K562 (cell line): ENCODE measurements around the gene COX18. TPM values are rescaled to one million over a fixed set of nuclear protein-coding genes. Genes with fewer than 3 reads are reported as not detected.

Experiments used
- ARID4B ChIP-seq: sonication (generic); formaldehyde crosslinking; IDR thresholded peaks from 2 replicates; pipeline ENCODE4 v1.8.0; 2022; ENCODE audit warnings: mild to moderate bottlenecking, missing genetic modification reagents
- ATF3 ChIP-seq, 2 experiments: fragments of 450-650 bp in 1 of 2; sonication (generic) in 1 of 2; formaldehyde crosslinking in 1 of 2; IDR thresholded peaks in 1 of 2; conservative IDR thresholded peaks in 1 of 2; 2 replicates each; pipeline versions ENCODE4 v1.6.1 to v1.8.1; 2016 to 2023; ENCODE audit warnings: mild to moderate bottlenecking in 2 of 2, moderate library complexity in 2 of 2, inconsistent platforms in 1 of 2, missing genetic modification reagents in 1 of 2
- BMI1 ChIP-seq: fragments of 150-350 bp; IDR thresholded peaks from 2 replicates; pipeline ENCODE4 v1.6.1; 2014; ENCODE audit warnings: low read length
- MCM7 ChIP-seq, 2 experiments: fragments of 450-650 bp; IDR thresholded peaks; 2 replicates each; pipeline ENCODE4 v1.6.1; 2016 to 2018
- TAF9B ChIP-seq: fragments of 450-650 bp; IDR thresholded peaks from 2 replicates; pipeline ENCODE4 v1.6.1; 2018; ENCODE audit warnings: mild to moderate bottlenecking; ENCODE audit not compliant: partially characterized antibody
- ZKSCAN1 ChIP-seq: fragments of 150-350 bp; IDR thresholded peaks from 2 replicates; pipeline ENCODE4 v1.6.1; 2016; ENCODE audit warnings: low read depth, low read length
- polyA plus RNA-seq, 8 experiments: library from polyadenylated mRNA; depleted of rRNA in 4 of 8; stranded (reverse) in 5 of 8; unstranded in 3 of 8; fragments of >200 nt; fragmentation: Nextera tagmentation in 2 of 8; fragmentation: Illumina TruSeq in 1 of 8; extraction: Ambion mirVana in 2 of 8; extraction: Trizol in 1 of 8; gene quantifications; 2 replicates each; pipeline versions ENCODE4 v1.2.1 to v1.2.3, GENCODE V29; 2011 to 2014; ENCODE audit warnings: inconsistent platforms in 1 of 8, missing spikeins in 1 of 8
- total RNA-seq, 7 experiments: library from RNA; depleted of rRNA in 6 of 7; stranded (reverse); fragments of >200 nt in 6 of 7; fragmentation: Illumina TruSeq in 2 of 7; extraction: Trizol in 2 of 7; gene quantifications; 2 replicates each; pipeline versions ENCODE4 v1.2.1 to v1.2.3, GENCODE V29; 2011 to 2021; ENCODE audit warnings: low replicate concordance in 1 of 7
- TF ChIP-seq, protein P1 (sequence below): sonication (generic); formaldehyde crosslinking; IDR thresholded peaks from 2 replicates; pipeline ENCODE4 v1.8.0; 2022; ENCODE audit warnings: mild to moderate bottlenecking, missing genetic modification reagents
- TF ChIP-seq, protein P2 (sequence below): fragments of 250-450 bp; sonication (Bioruptor Pico); IDR thresholded peaks from 2 replicates; pipeline ENCODE4 v1.5.0; 2020; ENCODE audit warnings: mild to moderate bottlenecking
- TF ChIP-seq, protein P3 (sequence below): IDR thresholded peaks from 2 replicates; pipeline ENCODE4 v1.6.1; 2014; ENCODE audit warnings: antibody characterized with exemption

Gene COX18
- total and polyA plus RNA-seq, 9 of the 15 experiments (the other 6 are each of a cell fraction or from before 2014, with no cell fraction given) = 7.0 to 21.3 (median 14.7) TPM

DNA sequence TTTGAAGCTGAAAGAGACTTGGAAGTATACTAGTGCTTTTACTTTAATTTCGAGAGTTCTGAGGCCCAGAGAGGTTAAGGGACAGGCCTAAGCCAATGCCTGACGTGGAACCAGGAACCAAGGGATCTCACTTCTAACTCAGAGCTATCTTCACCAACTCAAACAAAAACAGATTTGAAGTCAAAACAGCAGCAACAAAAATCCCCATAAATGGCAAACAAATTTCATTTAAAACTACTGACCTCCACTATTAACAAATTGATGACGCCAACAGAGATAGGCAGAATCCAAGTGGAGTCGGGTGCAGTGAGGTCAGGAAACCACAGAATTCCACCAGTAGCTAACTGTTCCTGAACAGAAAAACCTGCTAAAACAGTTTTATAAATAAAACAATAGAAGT, 5.0 kb downstream of the COX18 start (continued):
- no peak for TF ChIP-seq ARID4B (CRISPR knock-in tag)
- no peak for TF ChIP-seq ATF3 (IDR thresholded peaks at IDR 0.05)
- TF ChIP-seq ATF3 (CRISPR knock-in tag; conservative IDR thresholded peaks at IDR 0.05) = no peak
- no peak for TF ChIP-seq TAF9B
- TF ChIP-seq MCM7 (IDR thresholded peaks at IDR 0.05) = no peak
- no peak for TF ChIP-seq ZKSCAN1
- TF ChIP-seq BMI1 = no peak
- TF ChIP-seq, protein P1, sequence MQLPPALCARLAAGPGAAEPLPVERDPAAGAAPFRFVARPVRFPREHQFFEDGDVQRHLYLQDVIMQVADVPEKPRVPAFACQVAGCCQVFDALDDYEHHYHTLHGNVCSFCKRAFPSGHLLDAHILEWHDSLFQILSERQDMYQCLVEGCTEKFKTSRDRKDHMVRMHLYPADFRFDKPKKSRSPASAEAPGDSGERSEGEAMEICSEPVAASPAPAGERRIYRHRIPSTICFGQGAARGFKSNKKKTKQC (CRISPR knock-in tag) = no peak
- TF ChIP-seq, protein P2, sequence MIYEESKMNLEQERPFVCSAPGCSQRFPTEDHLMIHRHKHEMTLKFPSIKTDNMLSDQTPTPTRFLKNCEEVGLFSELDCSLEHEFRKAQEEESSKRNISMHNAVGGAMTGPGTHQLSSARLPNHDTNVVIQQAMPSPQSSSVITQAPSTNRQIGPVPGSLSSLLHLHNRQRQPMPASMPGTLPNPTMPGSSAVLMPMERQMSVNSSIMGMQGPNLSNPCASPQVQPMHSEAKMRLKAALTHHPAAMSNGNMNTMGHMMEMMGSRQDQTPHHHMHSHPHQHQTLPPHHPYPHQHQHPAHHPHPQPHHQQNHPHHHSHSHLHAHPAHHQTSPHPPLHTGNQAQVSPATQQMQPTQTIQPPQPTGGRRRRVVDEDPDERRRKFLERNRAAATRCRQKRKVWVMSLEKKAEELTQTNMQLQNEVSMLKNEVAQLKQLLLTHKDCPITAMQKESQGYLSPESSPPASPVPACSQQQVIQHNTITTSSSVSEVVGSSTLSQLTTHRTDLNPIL = no peak
- TF ChIP-seq, protein P3, sequence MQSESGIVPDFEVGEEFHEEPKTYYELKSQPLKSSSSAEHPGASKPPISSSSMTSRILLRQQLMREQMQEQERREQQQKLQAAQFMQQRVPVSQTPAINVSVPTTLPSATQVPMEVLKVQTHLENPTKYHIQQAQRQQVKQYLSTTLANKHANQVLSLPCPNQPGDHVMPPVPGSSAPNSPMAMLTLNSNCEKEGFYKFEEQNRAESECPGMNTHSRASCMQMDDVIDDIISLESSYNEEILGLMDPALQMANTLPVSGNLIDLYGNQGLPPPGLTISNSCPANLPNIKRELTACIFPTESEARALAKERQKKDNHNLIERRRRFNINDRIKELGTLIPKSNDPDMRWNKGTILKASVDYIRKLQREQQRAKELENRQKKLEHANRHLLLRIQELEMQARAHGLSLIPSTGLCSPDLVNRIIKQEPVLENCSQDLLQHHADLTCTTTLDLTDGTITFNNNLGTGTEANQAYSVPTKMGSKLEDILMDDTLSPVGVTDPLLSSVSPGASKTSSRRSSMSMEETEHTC = no peak
